Measurements from ENCODE around the gene PALMD.

Gene PALMD

DNA sequence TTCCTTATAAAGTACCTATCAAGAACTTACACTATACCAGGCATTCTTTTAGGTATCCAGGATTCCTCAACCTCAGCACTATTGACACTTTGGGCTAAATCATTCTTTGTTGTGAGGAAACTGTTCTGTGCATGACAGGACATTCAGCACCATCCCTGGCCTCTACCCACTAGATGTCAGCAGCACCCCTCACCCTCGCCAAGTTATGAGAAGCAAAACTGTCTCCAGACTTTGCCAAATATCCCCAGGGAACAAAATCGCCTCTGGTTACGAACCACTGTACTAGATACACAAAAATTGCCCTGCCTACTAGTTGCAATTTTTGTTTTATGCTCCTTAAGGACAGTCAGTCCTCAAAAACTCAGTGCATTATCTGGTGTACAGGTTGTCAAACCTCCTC is 35.7 kb downstream of the PALMD start:
- WGBS, 2 experiments, result 90 to 95% methylated on average over 3 of the region's 3 CpGs
- no peak overlapping the region for H3K27ac ChIP-seq (ENCODE audit: insufficient read depth, low read depth, low read length, poor library complexity, severe bottlenecking)
- H3K4me3 ChIP-seq (ENCODE audit: insufficient read depth, low read depth, low read length), result no peak overlapping the region
- no peaks in the 10 kb centered on the region for H3K27me3 ChIP-seq (ENCODE audit: control insufficient read depth, insufficient read depth, low read length, poor library complexity, severe bottlenecking)
- H3K4me1 ChIP-seq (ENCODE audit: control insufficient read depth, insufficient read depth, low read length), result no peaks in the 10 kb centered on the region
- no peaks in the 10 kb centered on the region for H3K36me3 ChIP-seq (ENCODE audit: control insufficient read depth, insufficient read depth, low read length)
- H3K9me3 ChIP-seq (ENCODE audit: control insufficient read depth, low read length), result no peaks in the 10 kb centered on the region

GRCh38 chr1:99682291-99682751 is 36.4 kb downstream of the PALMD start:
- no peaks in the 10 kb centered on the region for H3K27me3 ChIP-seq (ENCODE audit: control insufficient read depth, insufficient read depth, low read length, poor library complexity, severe bottlenecking)
- H3K36me3 ChIP-seq (ENCODE audit: control insufficient read depth, insufficient read depth, low read length), result no peaks in the 10 kb centered on the region
- H3K9me3 ChIP-seq (ENCODE audit: control insufficient read depth, low read length), result no peaks in the 10 kb centered on the region
- 86% methylated on average over 4 of the region's 4 CpGs for WGBS, 2 experiments
- H3K4me3 ChIP-seq (ENCODE audit: insufficient read depth, low read depth, low read length), result no peak overlapping the region
- no peak overlapping the region for H3K27ac ChIP-seq (ENCODE audit: insufficient read depth, low read depth, low read length, poor library complexity, severe bottlenecking)
- no peaks in the 10 kb centered on the region for H3K4me1 ChIP-seq (ENCODE audit: control insufficient read depth, insufficient read depth, low read length)

DNA sequence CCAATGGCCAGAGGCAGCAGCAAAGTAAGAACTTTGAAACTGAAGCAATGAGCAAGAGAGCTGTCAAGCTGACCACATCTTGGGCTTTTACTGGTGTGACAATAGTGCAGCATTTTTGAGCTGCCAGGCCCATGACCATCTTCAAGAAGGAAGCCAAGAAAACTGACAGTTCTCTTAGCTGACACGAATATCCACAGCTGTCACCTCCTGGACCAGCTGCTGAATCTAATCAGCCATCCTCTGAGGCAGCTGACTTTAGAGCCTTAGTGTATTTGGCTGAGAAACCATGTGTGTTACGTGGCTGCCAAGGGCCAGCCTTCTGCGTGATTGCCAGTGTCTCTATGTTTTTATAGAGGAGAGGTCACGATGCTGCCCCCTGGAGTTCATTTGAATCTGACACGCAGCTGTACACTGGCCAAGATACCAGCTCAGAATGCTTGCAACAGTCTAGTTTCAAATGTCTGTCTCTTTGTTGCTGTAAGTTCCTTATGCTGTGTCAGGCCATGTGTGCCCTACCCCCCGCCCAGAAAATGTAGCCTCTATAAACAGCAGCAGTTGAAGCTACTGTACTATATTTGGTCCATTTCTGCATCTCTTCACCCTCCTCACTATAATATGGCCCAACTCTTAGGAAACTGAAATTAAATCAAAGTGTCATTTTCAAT is 39.7 kb downstream of the PALMD start:
- Histone ChIP-seq H3K36me3 (ENCODE audit: control insufficient read depth, insufficient read depth, low read length) (no peaks in the 10 kb centered on the region), H3K4me3 (ENCODE audit: insufficient read depth, low read depth, low read length) (no peak overlapping the region)
- 45 to 47% methylated on average over 6 of the region's 6 CpGs for WGBS, 2 experiments

GRCh38 chr1:99691175-99691574 is 45.3 kb downstream of the PALMD start:
- Histone ChIP-seq H3K36me3 (ENCODE audit: control insufficient read depth, insufficient read depth, low read length) (no peaks in the 10 kb centered on the region), H3K4me1 (ENCODE audit: control insufficient read depth, insufficient read depth, low read length) (no peaks in the 10 kb centered on the region), H3K9me3 (ENCODE audit: control insufficient read depth, low read length) (no peaks in the 10 kb centered on the region), H3K27me3 (ENCODE audit: control insufficient read depth, insufficient read depth, low read length, poor library complexity, severe bottlenecking) (no peaks in the 10 kb centered on the region), H3K27ac (ENCODE audit: insufficient read depth, low read depth, low read length, poor library complexity, severe bottlenecking) (no peak overlapping the region), H3K4me3 (ENCODE audit: insufficient read depth, low read depth, low read length) (no peak overlapping the region)
- WGBS, 2 experiments, result 88 to 95% methylated on average over 1 of the region's 2 CpGs

More for the DNA sequence above, 39.7 kb downstream of the PALMD start:
- Histone ChIP-seq H3K27me3 (ENCODE audit: control insufficient read depth, insufficient read depth, low read length, poor library complexity, severe bottlenecking) (no peaks in the 10 kb centered on the region), H3K27ac (ENCODE audit: insufficient read depth, low read depth, low read length, poor library complexity, severe bottlenecking) (no peak overlapping the region), H3K9me3 (ENCODE audit: control insufficient read depth, low read length) (no peaks in the 10 kb centered on the region), H3K4me1 (ENCODE audit: control insufficient read depth, insufficient read depth, low read length) (no peaks in the 10 kb centered on the region)

DNA sequence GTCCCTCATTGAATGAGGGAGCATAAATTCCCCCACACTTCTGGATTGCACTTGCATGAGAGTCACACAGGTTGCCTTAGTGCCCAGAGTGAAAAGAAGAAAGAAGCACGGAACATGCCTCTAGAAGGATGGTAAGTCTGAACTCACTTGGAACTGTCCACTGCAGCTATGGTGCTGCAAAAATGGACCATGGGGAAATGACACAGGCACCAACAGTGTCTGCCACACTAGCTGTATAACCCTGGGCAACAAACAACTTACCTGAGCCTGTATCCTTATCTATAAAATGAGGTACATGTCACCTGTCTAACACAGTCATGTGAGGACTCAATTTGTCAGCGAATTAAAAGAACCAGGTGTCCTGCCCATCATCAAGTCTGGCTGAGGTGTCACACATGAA is 50.7 kb downstream of the PALMD start:
- 85 to 97% methylated on average over 2 of the region's 2 CpGs for WGBS, 2 experiments
- Histone ChIP-seq H3K4me1 (ENCODE audit: control insufficient read depth, insufficient read depth, low read length) (no peaks in the 10 kb centered on the region), H3K4me3 (ENCODE audit: insufficient read depth, low read depth, low read length) (no peak overlapping the region), H3K27ac (ENCODE audit: insufficient read depth, low read depth, low read length, poor library complexity, severe bottlenecking) (no peak overlapping the region), H3K36me3 (ENCODE audit: control insufficient read depth, insufficient read depth, low read length) (no peaks in the 10 kb centered on the region), H3K9me3 (ENCODE audit: control insufficient read depth, low read length) (no peaks in the 10 kb centered on the region), H3K27me3 (ENCODE audit: control insufficient read depth, insufficient read depth, low read length, poor library complexity, severe bottlenecking) (no peaks in the 10 kb centered on the region)

DNA sequence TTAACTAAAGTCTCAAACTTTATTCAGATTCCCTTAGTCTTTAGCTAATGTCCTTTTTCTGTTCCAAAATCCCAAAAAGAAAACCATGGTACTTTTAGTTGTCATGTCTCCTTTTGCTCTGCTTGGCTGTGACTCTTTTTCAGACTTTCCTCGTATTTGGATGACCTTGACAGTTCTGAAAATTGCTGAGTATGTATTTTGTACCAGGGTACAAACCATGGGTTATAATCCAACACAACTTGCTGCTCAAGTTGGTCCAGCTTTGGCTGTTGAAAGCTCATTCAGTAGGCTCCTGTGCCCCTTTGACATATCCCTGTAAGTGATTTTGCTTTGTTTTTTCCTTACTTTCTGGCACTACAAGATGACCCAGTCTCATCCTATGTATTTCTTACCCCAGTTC is 51.7 kb downstream of the PALMD start:
- Histone ChIP-seq H3K27me3 (ENCODE audit: control insufficient read depth, insufficient read depth, low read length, poor library complexity, severe bottlenecking) (no peaks in the 10 kb centered on the region), H3K9me3 (ENCODE audit: control insufficient read depth, low read length) (no peaks in the 10 kb centered on the region), H3K4me1 (ENCODE audit: control insufficient read depth, insufficient read depth, low read length) (no peaks in the 10 kb centered on the region), H3K27ac (ENCODE audit: insufficient read depth, low read depth, low read length, poor library complexity, severe bottlenecking) (no peak overlapping the region), H3K4me3 (ENCODE audit: insufficient read depth, low read depth, low read length) (no peak overlapping the region), H3K36me3 (ENCODE audit: control insufficient read depth, insufficient read depth, low read length) (no peaks in the 10 kb centered on the region)
- 92 to 93% methylated on average over 1 of the region's 1 CpG for WGBS, 2 experiments

DNA sequence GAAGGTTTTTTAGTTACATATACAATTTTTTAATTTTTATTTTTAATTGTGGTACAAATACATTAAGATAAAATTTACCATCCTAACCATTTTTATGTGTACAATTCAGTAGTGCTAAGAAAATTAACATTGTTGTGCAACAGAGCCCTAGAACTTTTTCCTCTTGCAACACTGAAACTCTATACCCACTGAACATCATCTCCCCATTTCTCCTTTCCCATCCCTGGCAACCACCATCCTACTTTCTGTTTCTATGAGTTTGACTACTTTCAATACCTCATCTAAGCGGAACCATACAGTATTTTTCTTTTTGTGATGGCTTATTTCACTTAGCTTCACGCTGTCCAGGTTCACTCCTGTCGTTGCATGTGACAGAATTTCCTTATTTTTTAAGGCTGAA is 54.1 kb downstream of the PALMD start:
- no peak overlapping the region for H3K4me3 ChIP-seq (ENCODE audit: insufficient read depth, low read depth, low read length)
- WGBS, 2 experiments, result 91 to 98% methylated on average over 3 of the region's 3 CpGs
- H3K27ac ChIP-seq (ENCODE audit: insufficient read depth, low read depth, low read length, poor library complexity, severe bottlenecking), result no peak overlapping the region
- no peaks in the 10 kb centered on the region for H3K9me3 ChIP-seq (ENCODE audit: control insufficient read depth, low read length)
- no peaks in the 10 kb centered on the region for H3K27me3 ChIP-seq (ENCODE audit: control insufficient read depth, insufficient read depth, low read length, poor library complexity, severe bottlenecking)
- no peaks in the 10 kb centered on the region for H3K4me1 ChIP-seq (ENCODE audit: control insufficient read depth, insufficient read depth, low read length)
- no peaks in the 10 kb centered on the region for H3K36me3 ChIP-seq (ENCODE audit: control insufficient read depth, insufficient read depth, low read length)

- Histone ChIP-seq H3K27ac (ENCODE audit: insufficient read depth, low read depth, low read length, poor library complexity, severe bottlenecking) (no peak overlapping the region), H3K4me1 (ENCODE audit: control insufficient read depth, insufficient read depth, low read length) (no peaks in the 10 kb centered on the region), H3K9me3 (ENCODE audit: control insufficient read depth, low read length) (no peaks in the 10 kb centered on the region), H3K27me3 (ENCODE audit: control insufficient read depth, insufficient read depth, low read length, poor library complexity, severe bottlenecking) (no peaks in the 10 kb centered on the region), H3K4me3 (ENCODE audit: insufficient read depth, low read depth, low read length) (no peak overlapping the region), H3K36me3 (ENCODE audit: control insufficient read depth, insufficient read depth, low read length) (no peaks in the 10 kb centered on the region)
Measured at GRCh38 chr1:99702221-99702620, 56.3 kb downstream of the PALMD start.

GRCh38 chr1:99704356-99704816 is 58.5 kb downstream of the PALMD start:
- 89 to 90% methylated on average over 17 of the region's 17 CpGs for WGBS, 2 experiments

GRCh38 chr1:99705385-99705784 is 59.5 kb downstream of the PALMD start:
- Histone ChIP-seq H3K27me3 (ENCODE audit: control insufficient read depth, insufficient read depth, low read length, poor library complexity, severe bottlenecking) (no peaks in the 10 kb centered on the region), H3K4me1 (ENCODE audit: control insufficient read depth, insufficient read depth, low read length) (no peaks in the 10 kb centered on the region), H3K4me3 (ENCODE audit: insufficient read depth, low read depth, low read length) (no peak overlapping the region), H3K9me3 (ENCODE audit: control insufficient read depth, low read length) (no peaks in the 10 kb centered on the region), H3K27ac (ENCODE audit: insufficient read depth, low read depth, low read length, poor library complexity, severe bottlenecking) (no peak overlapping the region), H3K36me3 (ENCODE audit: control insufficient read depth, insufficient read depth, low read length) (no peaks in the 10 kb centered on the region)

More at GRCh38 chr1:99704356-99704816, 58.5 kb downstream of the PALMD start:
- H3K27ac ChIP-seq (ENCODE audit: insufficient read depth, low read depth, low read length, poor library complexity, severe bottlenecking), result no peak overlapping the region
- H3K36me3 ChIP-seq (ENCODE audit: control insufficient read depth, insufficient read depth, low read length), result no peaks in the 10 kb centered on the region
- no peaks in the 10 kb centered on the region for H3K27me3 ChIP-seq (ENCODE audit: control insufficient read depth, insufficient read depth, low read length, poor library complexity, severe bottlenecking)
- no peaks in the 10 kb centered on the region for H3K4me1 ChIP-seq (ENCODE audit: control insufficient read depth, insufficient read depth, low read length)
- H3K9me3 ChIP-seq (ENCODE audit: control insufficient read depth, low read length), result no peaks in the 10 kb centered on the region
- no peak overlapping the region for H3K4me3 ChIP-seq (ENCODE audit: insufficient read depth, low read depth, low read length)
